GM12878 (cell line): Measurements from ENCODE around the gene CDC42BPB. TPM values are rescaled to one million over a fixed set of nuclear protein-coding genes. Genes with fewer than 3 reads are reported as not detected.

Experiments
- CHD2 ChIP-seq: IDR thresholded peaks from 2 replicates; pipeline ENCODE4 v1.6.1; 2011; ENCODE audit warnings: low read depth, low read length, improper control_type of control experiment, borderline replicate concordance
- GATAD2B ChIP-seq: fragments of 450-650 bp; conservative IDR thresholded peaks from 2 replicates; pipeline ENCODE4 v1.6.1; 2017; ENCODE audit warnings: low read depth, mild to moderate bottlenecking, moderate library complexity
- MTA2 ChIP-seq: fragments of 450-650 bp; IDR thresholded peaks from 2 replicates; pipeline ENCODE4 v1.6.1; 2016; ENCODE audit warnings: low read depth, mild to moderate bottlenecking, moderate library complexity
- MYC ChIP-seq: IDR thresholded peaks from 2 replicates; pipeline ENCODE4 v1.6.1; 2011; ENCODE audit warnings: mild to moderate bottlenecking, low read length, moderate library complexity, inconsistent platforms; ENCODE audit not compliant: insufficient read depth, insufficient replicate concordance, insufficient read length, severe bottlenecking
- NR2C1 ChIP-seq: fragments of 450-650 bp; IDR thresholded peaks from 2 replicates; pipeline ENCODE4 v1.6.1; 2017; ENCODE audit warnings: antibody characterized with exemption, mild to moderate bottlenecking, moderate library complexity
- PKNOX1 ChIP-seq: fragments of 450-650 bp; IDR thresholded peaks from 2 replicates; pipeline ENCODE4 v1.6.1; 2016; ENCODE audit warnings: mild to moderate bottlenecking
- POLR2AphosphoS5 ChIP-seq: IDR thresholded peaks from 2 replicates; pipeline ENCODE4 v1.6.1; 2011; ENCODE audit warnings: mild to moderate bottlenecking, low read length, inconsistent platforms
- POU2F2 ChIP-seq: IDR thresholded peaks from 3 replicates; pipeline ENCODE4 v1.6.1; 2011; ENCODE audit warnings: low read depth, mild to moderate bottlenecking, low read length, borderline replicate concordance
- RAD21 ChIP-seq: IDR thresholded peaks from 2 replicates; pipeline ENCODE4 v1.6.1; 2011; ENCODE audit warnings: mild to moderate bottlenecking, low read depth, low read length, moderate library complexity; ENCODE audit not compliant: insufficient read depth
- RB1 ChIP-seq: fragments of 450-650 bp; formaldehyde crosslinking; IDR thresholded peaks from 2 replicates; pipeline ENCODE4 v1.6.1; 2017; ENCODE audit warnings: mild to moderate bottlenecking, borderline replicate concordance
- RBBP5 ChIP-seq: fragments of 200-600 bp; sonication (generic); conservative IDR thresholded peaks from 2 replicates; pipeline ENCODE4 v1.6.1; 2016
- YBX1 ChIP-seq: fragments of 450-650 bp; IDR thresholded peaks from 2 replicates; pipeline ENCODE4 v1.6.1; 2016; ENCODE audit warnings: antibody characterized with exemption
- polyA plus RNA-seq, 11 experiments: library from polyadenylated mRNA; depleted of rRNA in 4 of 11; unstranded in 6 of 11; stranded (reverse) in 5 of 11; fragments of >200 nt; fragmentation: Nextera tagmentation in 4 of 11; fragmentation: Illumina TruSeq in 1 of 11; extraction: Ambion mirVana in 4 of 11; extraction: Trizol in 1 of 11; gene quantifications; 1 replicate in 1 of 11; 2 replicates in 10 of 11; pipeline versions ENCODE4 v1.2.1 to v1.2.3, GENCODE V29; 2011 to 2016; ENCODE audit warnings: inconsistent platforms in 2 of 11, missing spikeins in 2 of 11, low read depth in 1 of 11
- total RNA-seq, 4 experiments: library from RNA; depleted of rRNA in 3 of 4; stranded (reverse); fragments of >200 nt in 3 of 4; fragmentation: Illumina TruSeq in 1 of 4; extraction: Trizol in 1 of 4; gene quantifications; 2 replicates each; pipeline versions ENCODE4 v1.2.1 to v1.2.3, GENCODE V29; 2013 to 2021
- TF ChIP-seq, protein P1 (sequence below), 3 experiments: IDR thresholded peaks in 2 of 3; conservative IDR thresholded peaks in 1 of 3; 2 replicates each; pipeline ENCODE4 v1.5.1; 2011; ENCODE audit warnings: low read depth in 3 of 3, low read length in 3 of 3, mild to moderate bottlenecking in 3 of 3, control low read depth in 2 of 3, moderate library complexity in 2 of 3, inconsistent platforms in 1 of 3, mixed read lengths in 1 of 3; ENCODE audit not compliant: control insufficient read depth in 2 of 3, insufficient read depth in 1 of 3; ENCODE audit errors: extremely low read depth in 1 of 3

Gene CDC42BPB
- total and polyA plus RNA-seq, 10 of the 15 experiments (the other 5 are each of a cell fraction or from before 2014, with no cell fraction given): 0.42 to 22.1 (median 13.3) TPM

GRCh38 chr14:103104654-103105452 is 47.5 kb upstream of the CDC42BPB start (continued):
- TF ChIP-seq YBX1 (0 out of 2 replicates have a peak, but pooled peaks have one; percentile 56), MTA2 (peak; percentile 64), POU2F2 (peak; percentile 34; the same call in 1 of the 3 replicates), GATAD2B (peak; percentile 49), PKNOX1 (peak; percentile 27), RB1 (peak; percentile 85; the same call in 1 of the 2 replicates), NR2C1 (peak; percentile 26; the same call in 1 of the 2 replicates), RBBP5 (no peak), RAD21 (peak; percentile 93), MYC (peak; percentile 44), CHD2 (0 out of 2 replicates have a peak, but pooled peaks have one; percentile 25), POLR2AphosphoS5 (no peak)
- TF ChIP-seq, protein P1, sequence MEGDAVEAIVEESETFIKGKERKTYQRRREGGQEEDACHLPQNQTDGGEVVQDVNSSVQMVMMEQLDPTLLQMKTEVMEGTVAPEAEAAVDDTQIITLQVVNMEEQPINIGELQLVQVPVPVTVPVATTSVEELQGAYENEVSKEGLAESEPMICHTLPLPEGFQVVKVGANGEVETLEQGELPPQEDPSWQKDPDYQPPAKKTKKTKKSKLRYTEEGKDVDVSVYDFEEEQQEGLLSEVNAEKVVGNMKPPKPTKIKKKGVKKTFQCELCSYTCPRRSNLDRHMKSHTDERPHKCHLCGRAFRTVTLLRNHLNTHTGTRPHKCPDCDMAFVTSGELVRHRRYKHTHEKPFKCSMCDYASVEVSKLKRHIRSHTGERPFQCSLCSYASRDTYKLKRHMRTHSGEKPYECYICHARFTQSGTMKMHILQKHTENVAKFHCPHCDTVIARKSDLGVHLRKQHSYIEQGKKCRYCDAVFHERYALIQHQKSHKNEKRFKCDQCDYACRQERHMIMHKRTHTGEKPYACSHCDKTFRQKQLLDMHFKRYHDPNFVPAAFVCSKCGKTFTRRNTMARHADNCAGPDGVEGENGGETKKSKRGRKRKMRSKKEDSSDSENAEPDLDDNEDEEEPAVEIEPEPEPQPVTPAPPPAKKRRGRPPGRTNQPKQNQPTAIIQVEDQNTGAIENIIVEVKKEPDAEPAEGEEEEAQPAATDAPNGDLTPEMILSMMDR (IDR thresholded peaks at IDR 0.05 in 2 of 3, conservative IDR thresholded peaks at IDR 0.05 in 1 of 3; ENCODE audit: control insufficient read depth in 2 of 3, extremely low read depth in 1 of 3, insufficient read depth in 1 of 3, low read depth in 3 of 3, low read length in 3 of 3): peak; percentile 96 to 98 (median 98)
- TF ChIP-seq, all 136 proteins: peak for 27
